ENCODE results near the gene PARP12. TPM values are rescaled to one million over a fixed set of nuclear protein-coding genes. Genes with fewer than 3 reads are reported as not detected.

Gene PARP12
- total RNA-seq, 4 donors from 2014 or later = 25.8 to 60.8 (median 29.1) TPM

GRCh38 chr7:140027858-140028257, 34.9 kb downstream of the PARP12 start:
- TF ChIP-seq CTCF (IDR thresholded peaks at IDR 0.05; ENCODE audit: low read depth) = no peak

GRCh38 chr7:140026935-140027334, 35.8 kb downstream of the PARP12 start:
- no peak for TF ChIP-seq CTCF (IDR thresholded peaks at IDR 0.05; ENCODE audit: low read depth)

GRCh38 chr7:140025814-140026433, 36.8 kb downstream of the PARP12 start:
- TF ChIP-seq CTCF (IDR thresholded peaks at IDR 0.05; ENCODE audit: low read depth) = no peak

GRCh38 chr7:140025241-140025640, 37.5 kb downstream of the PARP12 start:
- TF ChIP-seq CTCF (IDR thresholded peaks at IDR 0.05; ENCODE audit: low read depth) = no peak

GRCh38 chr7:140024585-140024984, 38.2 kb downstream of the PARP12 start:
- no peak for TF ChIP-seq CTCF (IDR thresholded peaks at IDR 0.05; ENCODE audit: low read depth)

GRCh38 chr7:140023728-140024127, 39.0 kb downstream of the PARP12 start:
- TF ChIP-seq CTCF (IDR thresholded peaks at IDR 0.05; ENCODE audit: low read depth) = no peak

- TF ChIP-seq CTCF (IDR thresholded peaks at IDR 0.05; ENCODE audit: low read depth) = no peak
Observed at GRCh38 chr7:140022582-140023211, 40.1 kb downstream of the PARP12 start.

Measured in subcutaneous adipose tissue (tissue), 4 donors.